Right ventricle myocardium inferior (tissue), 1 donor: ENCODE results near the gene GBE1. TPM values are rescaled to one million over a fixed set of nuclear protein-coding genes. Genes with fewer than 3 reads are reported as not detected.
"Not testable (repeated sequence)": the region's sequence is repeated elsewhere in the genome, so short reads cannot be mapped to it uniquely, and the experiment has no call there.

Source experiments
- ATAC-seq: fragments of 200-7000 bp; cut with Tn5 transposase; one replicate; pipeline ENCODE4 v1.9.1; 2020; ENCODE audit warnings: mild to moderate bottlenecking, moderate library complexity
- DNase-seq: peaks from one replicate; pipeline ENCODE4 v3.0.0; 2021; ENCODE audit errors: missing footprints
- intact Hi-C: fragments of 100-400 bp; cut with DNase I; formaldehyde crosslinking; loops from one replicate; pipeline ENCODE4 v1.11.0; 2022
- total RNA-seq: library from RNA; stranded (reverse); fragmentation: NEBNext Ultra II Directional; extraction: Animal tissue kit (Norgen Biotek cat#: 25700); gene quantifications from one replicate; pipeline ENCODE4 v1.2.1, GENCODE V29; 2021
- donor health status: DM: no; HTN: yes; CAD: no; lungs with severe emphysema.

GBE1 gene
- total RNA-seq, 1 donor from 2014 or later: 88.6 TPM

GRCh38 chr3:81761904-81762580, 597 bp upstream of the GBE1 start:
- intact Hi-C loops: loop anchor here (2.0 to 5.0 kb wide), 5 partner anchors 29 to 100 kb away; no protein-coding TSS in a partner anchor
- ATAC-seq: no peak

GRCh38 chr3:81760215-81760614, 1.2 kb downstream of the GBE1 start:
- DNase-seq (no peak), ATAC-seq (no peak)
- intact Hi-C loops: loop anchor here (2.0 to 5.0 kb wide), 5 partner anchors 31 to 102 kb away; no protein-coding TSS in a partner anchor

More at GRCh38 chr3:81761904-81762580, 597 bp upstream of the GBE1 start:
- no peak for DNase-seq

DNA sequence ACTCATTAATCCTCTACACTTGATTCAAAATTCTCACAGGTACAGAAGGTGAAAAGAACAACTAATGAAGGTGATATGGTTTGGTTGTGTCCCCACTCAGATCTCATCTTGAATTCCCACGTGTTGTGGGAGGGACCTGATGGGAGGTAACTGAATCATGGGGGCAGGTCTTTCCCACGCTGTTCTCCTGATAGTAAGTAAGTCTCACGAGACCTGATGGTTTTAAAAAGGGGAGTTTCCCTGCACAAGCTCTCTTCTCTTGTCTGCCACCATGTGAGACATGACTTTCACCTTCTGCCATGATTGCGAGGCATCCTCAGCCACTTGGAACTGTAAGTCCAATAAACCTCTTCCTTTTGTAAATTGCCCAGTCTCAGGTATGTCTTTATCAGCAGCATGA, 2.7 kb downstream of the GBE1 start:
- not testable (repeated sequence) for ATAC-seq, DNase-seq
- intact Hi-C loops: loop anchor here (5.0 kb wide), 1 partner anchor 81 kb away; no protein-coding TSS in a partner anchor

DNA sequence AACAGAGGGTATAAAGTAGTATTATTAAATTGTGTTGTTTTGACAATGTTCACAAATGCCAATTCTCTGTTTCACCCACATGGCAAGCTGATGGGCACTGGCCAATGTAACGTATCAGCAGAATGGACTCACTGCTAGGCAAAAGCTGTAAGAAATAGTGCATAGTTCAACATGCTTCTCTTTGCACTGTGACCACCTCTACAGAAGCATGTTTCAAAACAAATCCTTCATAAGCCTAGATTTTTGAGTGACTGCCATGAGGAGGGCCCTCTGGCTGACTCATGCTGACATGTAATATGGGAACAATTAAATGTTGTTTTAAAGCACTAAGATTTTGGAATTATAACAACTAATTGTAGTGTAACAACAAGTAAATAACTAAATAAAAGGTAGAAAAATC, 3.2 kb downstream of the GBE1 start:
- intact Hi-C loops: loop anchor here (5.0 kb wide), 1 partner anchor 81 kb away; no protein-coding TSS in a partner anchor
- no peak for DNase-seq
- ATAC-seq: no peak

DNA sequence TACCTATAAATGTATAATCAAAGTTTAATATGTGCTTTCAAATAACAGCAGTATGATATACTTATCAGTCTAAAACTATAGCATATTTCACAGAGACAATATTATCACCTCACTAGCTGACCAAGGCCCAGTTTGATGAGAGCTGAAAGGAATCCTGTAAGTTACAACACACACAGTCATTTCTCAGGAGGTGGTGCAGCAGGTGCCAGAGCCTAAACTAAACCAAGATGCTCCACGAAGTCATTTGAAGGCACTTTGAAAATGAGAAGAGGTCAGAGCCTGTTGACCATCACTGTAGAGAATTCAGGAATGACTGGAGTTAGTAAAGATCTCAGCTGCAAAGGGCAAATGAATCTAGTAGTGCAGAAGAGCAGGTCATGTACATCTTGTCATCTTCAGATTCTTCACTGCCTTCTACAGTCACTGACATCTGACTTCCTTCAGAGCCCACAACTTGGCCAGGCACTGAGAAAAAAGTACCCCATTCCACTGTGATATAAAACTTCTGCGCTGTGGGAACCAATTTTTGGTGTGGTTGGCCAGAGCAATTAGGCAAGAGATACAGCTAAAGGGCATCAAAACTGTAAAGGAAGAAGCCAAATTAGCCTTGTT, 7.9 kb downstream of the GBE1 start:
- intact Hi-C loops: no loop called here
- DNase-seq (no peak), ATAC-seq (no peak)

GRCh38 chr3:81752604-81753003, 8.8 kb downstream of the GBE1 start:
- intact Hi-C loops: no loop called here
- ATAC-seq (no peak), DNase-seq (no peak)

DNA sequence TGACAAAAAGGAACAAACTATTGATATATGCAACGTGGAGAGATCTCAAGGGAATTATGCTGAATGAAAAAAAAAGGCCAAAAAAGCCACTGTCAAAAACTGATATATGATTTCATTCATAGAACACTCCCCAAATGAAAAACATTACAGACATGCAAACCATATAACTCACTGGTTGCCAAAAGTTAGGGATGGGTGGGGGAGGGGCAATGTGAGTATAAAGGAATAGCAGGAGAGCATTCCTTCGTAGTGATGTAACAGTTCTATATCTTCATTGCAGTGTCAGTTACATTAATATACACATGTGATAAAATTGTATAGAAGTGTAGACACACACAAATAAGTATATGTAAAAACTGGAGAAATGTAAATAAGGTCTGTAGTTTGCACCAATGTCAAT, 12.2 kb downstream of the GBE1 start:
- DNase-seq (no peak), ATAC-seq (no peak)
- intact Hi-C loops: no loop called here

DNA sequence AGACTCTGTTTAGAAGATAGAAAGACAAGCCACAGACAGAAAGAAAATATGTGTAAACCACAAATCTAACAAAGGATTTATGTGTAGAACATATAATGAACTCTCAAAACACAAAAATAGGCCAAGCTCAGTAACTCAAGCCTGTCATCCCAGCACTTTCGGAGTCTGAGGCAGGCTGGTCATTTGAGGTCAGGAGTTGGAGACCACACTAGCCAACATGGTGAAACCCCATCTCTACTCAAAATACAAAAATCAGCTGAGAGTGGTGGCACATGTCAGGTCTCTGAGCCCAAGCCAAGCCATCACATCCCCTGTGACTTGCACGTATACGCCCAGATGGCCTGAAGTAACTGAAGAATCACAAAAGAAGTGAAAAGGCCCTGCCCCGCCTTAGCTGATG, 14.2 kb downstream of the GBE1 start:
- ATAC-seq, intact Hi-C loops, DNase-seq: not testable (repeated sequence)

GRCh38 chr3:81744366-81744765, 17.1 kb downstream of the GBE1 start:
- no peak for DNase-seq
- peak; percentile 93 for ATAC-seq
- intact Hi-C loops: no loop called here

DNA sequence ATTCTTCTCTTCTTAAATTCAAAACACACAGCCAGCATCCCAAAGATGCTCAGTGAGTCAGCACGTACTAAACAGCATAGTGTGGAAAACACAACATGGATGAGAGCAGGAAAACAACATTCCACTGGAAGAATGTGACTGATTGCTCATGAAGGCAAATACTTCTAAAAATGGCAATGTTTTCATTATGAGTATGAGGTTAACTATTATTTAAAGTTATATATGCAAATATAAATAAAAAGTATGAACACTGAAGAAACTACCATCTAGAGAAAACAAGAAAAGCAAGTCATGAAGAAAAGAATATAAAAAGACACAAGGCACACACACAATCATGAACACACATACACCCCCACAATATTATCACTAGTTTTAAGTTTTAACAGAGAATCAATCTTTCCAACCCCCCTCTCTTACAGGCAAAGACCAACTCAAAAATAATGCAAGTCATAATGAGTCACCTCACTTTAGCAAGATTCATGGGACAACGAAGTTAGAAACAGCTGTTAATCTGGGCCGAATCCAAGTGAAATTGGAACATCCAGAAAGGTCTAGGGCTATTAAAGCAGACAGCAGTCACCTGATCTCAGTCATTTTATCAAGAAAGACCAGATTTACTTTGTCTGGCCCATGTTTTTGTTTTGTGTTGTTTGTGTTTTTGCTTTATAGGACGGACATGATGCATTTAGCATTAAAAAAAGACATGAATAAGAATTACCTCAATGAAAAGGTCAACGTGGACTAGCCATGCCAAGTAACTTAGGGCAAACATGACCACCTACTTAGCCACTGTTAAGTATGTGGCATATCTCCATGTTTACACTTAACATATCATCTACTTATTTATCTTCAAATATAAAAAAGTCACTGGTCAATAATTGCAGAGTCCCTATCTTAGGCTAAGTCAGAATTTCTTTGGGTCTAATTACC, 18.1 kb downstream of the GBE1 start:
- intact Hi-C loops: no loop called here
- no peak for DNase-seq

GRCh38 chr3:81742581-81742980, 18.9 kb downstream of the GBE1 start:
- DNase-seq (no peak), ATAC-seq (no peak)
- intact Hi-C loops: no loop called here

More for the DNA sequence above, 18.1 kb downstream of the GBE1 start:
- ATAC-seq: peak; percentile 76

- no peak for DNase-seq
- intact Hi-C loops: no loop called here
- ATAC-seq: no peak
These were observed 20.2 kb downstream of the GBE1 start for GRCh38 chr3:81741216-81741615.

DNA sequence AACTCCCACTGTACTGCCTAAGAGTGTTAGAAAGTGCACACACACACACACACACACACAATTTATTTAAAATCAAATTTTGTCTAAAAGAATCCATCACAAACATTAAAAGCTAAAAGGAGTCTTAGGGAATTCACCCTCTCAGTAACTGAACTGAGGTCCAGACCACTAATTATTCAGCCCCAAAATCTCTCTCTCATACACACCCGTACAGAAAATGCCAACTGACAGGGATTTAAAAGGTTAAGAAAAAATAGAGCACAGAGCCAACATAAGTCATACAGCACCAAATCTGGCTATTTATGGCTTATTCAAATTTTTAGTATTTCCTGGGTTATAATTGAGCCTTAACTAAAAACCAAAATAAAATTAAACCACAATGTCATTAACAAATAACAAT, 20.7 kb downstream of the GBE1 start:
- intact Hi-C loops: no loop called here
- DNase-seq (no peak), ATAC-seq (no peak)

DNA sequence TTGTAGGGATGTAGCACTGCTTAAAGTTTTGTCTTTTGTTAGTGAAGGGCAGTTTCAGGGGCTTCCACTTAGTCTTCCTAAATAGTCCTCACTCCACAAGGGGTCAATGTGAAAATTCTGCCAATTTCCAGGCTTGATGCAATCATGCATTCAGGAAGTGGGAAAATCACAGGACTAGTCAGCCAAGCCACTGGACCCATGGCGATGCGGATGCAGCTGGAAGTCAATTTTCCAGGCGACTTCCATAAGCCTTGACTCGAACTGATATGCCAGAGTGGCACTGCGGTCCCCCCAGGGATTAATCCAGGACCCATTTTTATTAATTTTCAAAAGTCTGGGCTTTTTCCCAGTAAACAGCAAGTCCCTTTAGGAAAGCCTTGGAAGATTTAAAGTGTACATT, 26.1 kb downstream of the GBE1 start:
- intact Hi-C loops: no loop called here
- no peak for DNase-seq
- no peak for ATAC-seq

GRCh38 chr3:81734742-81735141, 26.7 kb downstream of the GBE1 start:
- ATAC-seq: no peak
- intact Hi-C loops: no loop called here

GRCh38 chr3:81732642-81733041, 28.8 kb downstream of the GBE1 start:
- DNase-seq (no peak), ATAC-seq (no peak)
- intact Hi-C loops: no loop called here

More at GRCh38 chr3:81734742-81735141, 26.7 kb downstream of the GBE1 start:
- no peak for DNase-seq

GRCh38 chr3:81728766-81729544, 32.5 kb downstream of the GBE1 start:
- ATAC-seq (no peak), DNase-seq (no peak)
- intact Hi-C loops: no loop called here

DNA sequence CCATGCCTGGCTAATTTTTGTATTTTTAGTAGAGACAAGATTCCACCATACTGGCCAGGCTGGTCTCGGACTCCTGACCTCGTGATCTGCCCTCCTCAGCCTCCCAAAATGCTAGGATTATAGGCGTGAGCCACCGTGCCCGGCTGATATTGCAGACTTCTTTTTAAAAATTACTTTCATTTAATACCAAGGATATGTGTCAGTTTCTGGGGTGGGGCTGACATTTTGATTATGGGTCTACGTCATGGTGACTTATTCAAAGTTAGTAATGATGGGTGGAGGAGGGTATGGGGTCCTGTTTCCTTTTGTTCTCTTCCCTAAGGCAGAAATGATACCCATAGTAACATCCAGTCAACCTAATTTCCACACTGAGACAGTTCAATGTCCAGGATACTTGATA, 34.7 kb downstream of the GBE1 start:
- ATAC-seq: no peak
- DNase-seq: no peak
- intact Hi-C loops: no loop called here

GRCh38 chr3:81726132-81726531, 35.3 kb downstream of the GBE1 start:
- no peak for ATAC-seq

More at GRCh38 chr3:81726132-81726531, 35.3 kb downstream of the GBE1 start:
- no peak for DNase-seq
- intact Hi-C loops: no loop called here
